HG03095 (cell line): ENCODE results near the gene MYO1F.

Experiments
- ATAC-seq: cut with Tn5 transposase; IDR thresholded peaks from one replicate; pipeline ENCODE4 v1.9.1; 2021; ENCODE audit warnings: moderate library complexity; ENCODE audit not compliant: unreplicated experiment

MYO1F gene

GRCh38 chr19:8499048-8499833, 78.0 kb downstream of the MYO1F start:
- ATAC-seq, result no peak

GRCh38 chr19:8498295-8498694, 78.9 kb downstream of the MYO1F start:
- ATAC-seq, result no peak

- no peak for ATAC-seq
Observed at GRCh38 chr19:8494158-8494557, 83.1 kb downstream of the MYO1F start.

DNA sequence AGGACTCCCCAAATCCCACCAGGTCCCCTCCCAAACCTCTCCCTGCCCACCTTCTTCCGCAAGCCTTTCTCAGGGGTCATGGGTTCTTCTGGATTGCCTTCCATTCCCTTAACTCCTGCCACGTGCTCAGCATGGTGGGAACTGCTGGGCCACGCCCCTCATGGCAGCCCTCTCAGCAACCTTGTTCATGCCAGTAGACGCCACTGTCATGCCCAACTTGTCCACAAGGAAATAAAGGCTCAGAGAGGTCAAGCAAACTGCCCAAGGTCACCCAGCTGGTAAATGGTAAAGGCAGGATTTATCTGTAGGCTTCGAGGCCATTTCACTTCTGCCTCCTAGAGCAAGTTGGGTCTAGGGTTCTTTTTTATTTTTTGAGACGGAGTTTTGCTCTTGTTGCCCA, 85.7 kb downstream of the MYO1F start:
- ATAC-seq, result no peak

- no peak for ATAC-seq
Observed at GRCh38 chr19:8490873-8491272, 86.4 kb downstream of the MYO1F start.

DNA sequence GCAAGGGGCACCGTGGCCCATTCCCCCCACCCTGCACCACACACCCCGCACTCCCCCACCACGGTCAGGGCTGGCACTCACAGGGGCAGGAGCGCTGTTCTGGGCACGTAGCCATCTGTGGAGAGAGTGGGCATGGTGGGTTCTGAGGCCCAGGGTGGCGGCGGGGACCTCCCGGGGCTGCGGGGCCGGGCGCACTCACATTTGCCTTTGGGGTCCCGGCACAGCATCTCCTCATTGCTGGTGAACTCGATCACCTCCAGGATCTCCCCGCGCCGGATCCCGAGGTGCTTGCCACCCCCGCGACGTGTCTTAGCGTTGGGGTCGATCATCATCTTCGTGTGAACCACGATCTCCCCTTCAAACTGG, 86.9 kb downstream of the MYO1F start:
- ATAC-seq, result no peak

- ATAC-seq, result no peak
Observed at GRCh38 chr19:8489561-8490394, 87.5 kb downstream of the MYO1F start.

GRCh38 chr19:8488365-8488764, 88.9 kb downstream of the MYO1F start:
- ATAC-seq, result no peak

DNA sequence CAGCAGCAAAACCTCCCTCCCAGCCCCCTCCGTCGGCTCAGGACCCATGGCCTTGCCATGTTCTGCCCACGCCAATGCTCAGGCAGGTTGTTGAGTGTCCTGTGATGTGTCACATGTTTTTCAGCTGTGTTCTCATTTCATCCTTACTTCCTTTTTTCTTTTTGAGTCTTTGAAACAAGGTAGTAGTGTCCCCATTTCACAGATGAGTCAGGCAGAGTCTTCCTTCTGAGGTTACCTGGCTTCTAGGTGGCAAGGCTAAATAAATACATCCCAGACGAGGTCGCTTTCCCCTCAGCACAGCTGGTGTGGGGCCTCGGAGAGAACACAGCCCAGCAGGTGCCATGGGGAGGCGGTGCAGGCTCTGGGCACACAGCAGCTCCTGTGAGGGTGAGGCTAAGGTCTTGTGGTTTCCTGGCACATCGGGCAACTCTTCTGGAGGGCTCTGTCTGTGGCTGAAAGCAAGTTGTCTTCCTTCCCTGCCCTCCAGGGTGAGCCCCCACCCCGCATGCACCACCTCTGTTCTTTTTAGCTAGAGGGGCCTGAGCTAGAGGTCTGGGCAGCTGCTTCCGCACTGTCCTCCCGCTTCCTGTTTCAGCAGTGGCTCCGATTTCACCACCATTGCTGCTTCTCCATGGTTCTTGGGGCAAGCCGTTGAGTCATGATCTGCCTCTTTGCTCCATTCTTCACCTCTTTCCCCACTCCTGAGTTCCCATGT, 89.9 kb downstream of the MYO1F start:
- no peak for ATAC-seq

DNA sequence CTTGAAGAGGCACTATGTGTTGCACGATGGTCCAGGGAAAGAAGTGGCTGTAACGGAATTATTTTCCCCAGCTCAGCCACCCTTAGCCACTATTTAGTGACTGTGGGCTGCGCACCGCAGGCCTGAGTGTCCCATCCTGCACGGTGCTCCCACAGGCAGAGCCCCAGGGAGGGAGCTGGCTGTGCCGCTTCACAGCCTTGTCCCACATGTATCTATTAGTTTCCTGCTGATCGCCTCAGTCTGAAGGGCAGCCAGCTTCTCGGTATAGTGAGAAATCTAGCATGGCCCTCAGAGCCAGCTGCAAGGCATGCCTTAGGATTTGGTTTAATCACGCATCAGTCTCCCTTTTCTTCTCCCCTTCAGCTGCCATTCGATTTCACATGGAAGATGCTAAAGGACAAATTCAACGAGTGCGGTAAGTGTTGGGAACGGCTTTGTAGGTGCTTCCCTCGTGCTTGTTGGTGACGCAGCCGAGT, 90.5 kb downstream of the MYO1F start:
- no peak for ATAC-seq

GRCh38 chr19:8485561-8486371, 91.5 kb downstream of the MYO1F start:
- no peak for ATAC-seq

DNA sequence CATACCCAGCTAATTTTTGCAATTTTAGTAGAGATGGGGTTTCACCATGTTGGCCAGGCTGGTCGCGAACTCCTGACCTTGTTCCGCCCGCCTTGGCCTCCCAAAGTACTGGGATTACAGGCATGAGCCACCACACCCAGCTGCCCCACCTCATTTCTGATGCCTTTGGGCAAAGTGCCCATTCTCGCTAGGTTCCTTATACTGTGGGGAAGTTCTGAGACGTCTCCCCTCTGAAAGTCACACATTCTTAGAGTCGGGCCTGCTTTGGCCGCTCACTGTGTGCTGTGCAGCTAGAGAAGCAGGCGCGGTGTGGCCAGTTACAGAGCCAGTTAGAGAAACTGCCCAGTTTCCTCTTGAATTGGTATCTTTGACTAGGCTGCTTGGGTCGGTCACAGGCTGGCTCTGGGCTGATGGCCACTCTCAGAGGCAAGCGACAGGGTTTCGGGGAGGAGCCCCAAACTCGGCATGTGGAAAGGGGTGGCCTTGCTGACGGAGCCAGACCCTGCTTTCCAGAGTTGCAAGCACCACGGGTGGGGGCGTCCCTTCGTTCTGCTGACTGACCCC, 92.8 kb downstream of the MYO1F start:
- ATAC-seq, result no peak

- no peak for ATAC-seq
Observed at GRCh38 chr19:8483165-8483564, 94.1 kb downstream of the MYO1F start.

GRCh38 chr19:8482696-8483095, 94.5 kb downstream of the MYO1F start:
- ATAC-seq, result no peak

DNA sequence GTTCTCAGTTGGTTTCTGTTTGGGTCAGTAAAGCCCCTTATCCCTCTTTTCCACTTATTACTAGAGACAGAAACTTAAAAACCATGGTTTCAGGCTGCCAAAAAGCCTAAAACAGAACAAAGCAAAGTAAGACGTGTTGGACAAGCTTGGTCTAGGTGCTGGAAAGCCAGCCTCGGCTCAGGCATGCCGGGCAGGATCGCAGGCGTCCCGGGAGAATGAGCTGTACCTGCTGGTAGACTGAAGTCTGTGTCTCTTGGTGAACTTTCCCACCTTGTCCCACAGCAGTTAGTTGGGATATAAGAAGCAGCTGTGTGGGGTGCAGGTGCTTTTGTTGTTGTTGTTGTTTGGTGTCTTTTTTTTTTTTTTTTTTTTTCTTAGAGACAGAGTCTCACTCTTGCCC, 95.6 kb downstream of the MYO1F start:
- no peak for ATAC-seq

DNA sequence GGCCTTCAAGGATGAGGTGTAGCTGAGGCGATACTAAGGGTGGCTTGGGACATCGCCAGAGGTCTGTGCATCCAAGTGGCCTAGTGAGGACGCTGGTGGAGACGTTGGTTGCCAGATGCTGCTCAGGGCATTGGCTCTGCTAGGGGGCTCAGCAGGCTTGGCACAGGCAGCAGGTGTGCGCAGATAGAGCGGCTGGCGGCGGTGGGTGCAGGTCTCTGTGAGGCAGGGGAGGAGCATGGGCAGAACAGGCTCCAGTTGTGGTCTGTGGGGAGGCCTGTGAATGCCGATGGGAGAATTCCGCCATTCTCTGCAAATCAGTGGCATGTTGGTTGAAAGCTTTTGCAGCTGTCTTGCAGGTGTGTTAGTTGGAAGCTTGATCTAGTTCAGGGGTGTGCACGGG, 96.0 kb downstream of the MYO1F start:
- no peak for ATAC-seq

DNA sequence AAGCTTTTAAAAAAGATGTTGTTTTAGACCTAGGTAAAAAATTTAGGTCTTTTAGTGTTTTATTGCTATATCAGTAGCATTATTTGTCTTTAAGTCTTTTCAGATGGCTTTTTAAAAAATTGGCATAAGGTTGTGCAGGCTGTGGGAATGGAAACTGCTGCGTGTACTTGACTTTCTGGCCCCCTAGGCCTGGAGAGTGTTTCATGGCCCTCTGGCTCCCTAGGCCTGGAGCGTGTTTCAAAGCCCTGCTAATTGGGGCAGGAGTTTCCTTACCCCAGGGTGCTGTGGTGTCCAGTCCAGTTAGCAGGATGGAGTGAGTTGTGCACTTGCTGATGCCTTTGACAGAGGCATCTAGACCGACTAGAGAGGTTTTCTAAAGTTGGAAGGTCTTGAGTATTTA, 98.6 kb downstream of the MYO1F start:
- ATAC-seq, result no peak

DNA sequence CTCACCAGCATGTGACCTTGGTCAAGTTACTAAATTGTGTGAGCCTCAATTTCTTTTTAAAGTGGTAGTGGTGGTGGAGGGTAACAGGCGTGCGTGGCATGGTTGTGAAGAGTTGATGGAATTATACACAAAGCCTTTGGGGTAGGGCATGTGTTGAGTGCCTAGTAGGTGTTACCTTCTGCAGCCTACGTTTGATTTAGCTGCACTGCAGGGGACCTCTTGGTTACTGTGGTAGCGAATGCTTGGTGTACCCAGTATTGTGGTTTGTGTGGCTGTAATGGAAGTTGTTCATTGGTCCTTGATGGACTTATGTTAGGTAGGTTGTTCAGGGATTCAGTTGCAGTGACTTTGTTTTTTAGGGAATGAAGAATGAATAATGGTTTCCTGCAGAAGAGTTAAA, 99.4 kb downstream of the MYO1F start:
- ATAC-seq, result no peak

DNA sequence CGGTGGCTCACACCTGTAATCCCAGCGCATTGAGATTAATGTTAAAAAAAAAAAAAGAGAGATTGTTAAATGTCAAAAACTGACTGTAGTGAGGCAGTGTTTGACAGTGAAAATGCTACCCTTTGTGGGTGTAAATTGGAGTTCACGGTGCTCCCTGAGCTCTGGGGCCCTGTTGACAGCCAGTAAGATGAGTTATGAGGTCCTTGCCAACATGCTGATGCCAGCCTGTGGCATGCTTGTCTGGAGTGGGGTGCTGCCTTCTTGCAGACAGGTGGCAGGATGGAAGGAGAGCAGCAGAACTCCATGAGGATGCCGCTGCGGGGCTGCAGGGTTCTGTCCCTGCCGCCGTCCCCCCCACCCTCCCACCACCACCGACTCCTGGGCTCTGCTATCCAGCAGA, 100.7 kb downstream of the MYO1F start:
- no peak for ATAC-seq

- ATAC-seq, result no peak
Observed at GRCh38 chr19:8475005-8475404, 102.2 kb downstream of the MYO1F start.
